GM21423 (cell line): Measurements from ENCODE around the gene LTB4R2.

ENCODE experiments used
- ATAC-seq: cut with Tn5 transposase; IDR thresholded peaks from one replicate; pipeline ENCODE4 v1.9.1; 2021; ENCODE audit warnings: mild to moderate bottlenecking, moderate library complexity; ENCODE audit not compliant: unreplicated experiment

Gene LTB4R2

DNA sequence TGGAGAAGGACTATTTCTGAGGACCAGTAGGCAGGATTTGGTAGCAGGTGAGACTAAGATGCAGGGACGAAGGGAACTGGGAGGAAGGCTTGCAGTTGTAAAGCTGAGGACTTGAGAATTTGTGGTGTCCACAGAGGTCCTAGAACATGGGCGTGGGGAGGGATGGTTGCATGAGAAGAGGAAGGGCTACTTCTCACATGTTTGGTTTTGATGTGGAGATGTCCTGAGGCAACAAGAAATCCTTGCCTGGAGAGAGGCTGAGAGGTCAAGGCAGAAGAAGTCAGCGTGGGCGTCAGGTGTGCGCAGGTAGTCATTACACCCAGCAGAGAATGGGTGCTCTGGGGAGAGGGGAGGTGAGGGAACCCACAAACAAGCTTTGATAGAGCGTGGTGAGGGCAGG lies 32.9 kb upstream of the LTB4R2 start:
- ATAC-seq = no peak

DNA sequence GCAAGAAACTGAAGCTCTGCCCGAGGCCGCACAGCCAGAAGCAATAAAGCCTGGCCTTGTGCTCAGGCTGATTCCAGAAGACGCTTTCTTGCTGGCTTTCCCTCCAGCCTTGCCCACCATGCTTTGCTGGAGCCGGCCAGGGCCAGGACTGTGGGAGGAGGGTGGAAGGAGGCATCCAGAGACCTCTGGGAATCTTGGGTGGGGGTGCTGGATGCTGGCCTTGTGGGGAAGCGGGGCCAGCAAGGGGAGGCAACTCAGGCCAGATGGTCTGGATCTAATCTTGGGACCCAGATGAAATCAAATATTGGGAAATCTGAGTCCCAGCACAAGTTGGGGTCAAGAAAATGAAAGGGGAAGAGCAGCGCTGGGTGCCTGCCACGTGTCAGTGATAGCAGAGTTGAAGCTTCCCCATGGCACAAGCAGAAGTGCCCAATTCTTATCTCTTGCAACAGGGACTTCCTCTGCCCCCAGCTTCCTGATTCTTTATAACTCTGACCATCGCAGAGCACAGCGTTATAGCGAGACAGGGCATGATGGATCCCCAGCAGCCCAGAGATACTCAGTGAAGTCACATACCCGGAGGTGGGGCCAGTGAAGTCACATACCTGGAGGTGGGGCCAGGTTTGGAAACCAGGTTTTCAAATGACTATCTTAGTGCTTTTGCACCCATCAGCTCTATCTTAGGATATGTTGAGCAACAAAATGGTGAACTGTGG lies 32.2 kb upstream of the LTB4R2 start:
- no peak for ATAC-seq

DNA sequence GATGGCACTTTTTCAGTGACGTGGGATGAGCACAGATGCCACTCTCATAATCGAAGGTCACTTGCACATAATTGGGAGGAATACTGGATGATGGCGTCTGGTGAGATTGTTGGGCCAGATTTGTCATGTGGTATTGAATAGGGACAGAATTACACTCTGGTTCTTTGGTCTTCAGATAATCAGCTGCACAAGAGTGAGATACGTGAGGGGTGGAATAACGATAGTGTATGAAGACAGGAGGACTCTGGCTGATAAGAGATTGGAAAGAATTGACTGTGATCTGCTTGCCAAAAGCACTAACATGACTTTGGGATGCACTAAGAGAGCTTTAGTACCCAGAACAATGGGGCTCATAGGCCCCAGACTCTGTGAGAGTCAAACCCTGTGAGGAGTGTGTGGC lies 31.5 kb upstream of the LTB4R2 start:
- ATAC-seq = no peak

DNA sequence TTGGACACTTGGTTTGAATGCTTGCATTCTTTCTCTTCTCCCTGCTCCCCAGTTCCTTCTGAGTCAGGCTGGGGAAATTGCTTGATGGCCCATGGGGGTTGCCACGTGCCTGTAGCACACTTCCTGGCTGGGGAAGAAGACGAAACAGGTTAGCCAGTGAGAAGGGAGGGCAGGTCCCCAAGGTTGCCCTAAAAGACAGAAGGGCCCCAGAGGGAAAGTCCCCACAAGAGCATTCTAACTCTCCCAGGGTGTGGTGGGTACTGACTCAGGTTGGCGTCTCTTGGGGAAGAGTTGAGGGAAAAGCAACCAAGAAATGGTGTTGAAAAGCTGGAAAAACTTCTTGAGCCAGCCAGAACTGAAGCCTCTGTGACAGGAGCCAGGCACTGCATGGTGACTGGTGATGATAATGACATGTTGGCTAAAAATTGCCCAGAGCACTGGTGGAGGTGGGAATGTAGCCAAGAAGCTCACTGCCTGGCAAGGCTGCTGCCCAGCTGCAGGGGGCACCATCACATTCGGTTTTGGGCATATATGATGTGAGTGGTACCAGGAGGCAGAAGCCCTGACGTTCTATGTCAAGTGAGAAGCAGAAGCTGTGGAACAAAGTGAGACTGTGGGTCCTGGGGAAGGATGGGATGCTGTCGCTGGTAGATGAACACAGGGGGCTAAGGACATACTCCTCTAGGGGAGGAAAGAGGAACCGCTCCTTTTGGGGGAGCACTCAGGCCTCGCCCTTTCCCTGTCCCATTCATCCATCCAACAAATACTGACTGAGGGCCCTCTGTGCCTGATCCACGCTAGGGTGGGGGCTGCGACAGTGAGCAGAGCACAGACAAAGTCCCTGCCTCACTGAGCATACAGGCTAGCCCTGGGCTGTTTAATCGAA lies 30.4 kb upstream of the LTB4R2 start:
- peak; percentile 56 for ATAC-seq

DNA sequence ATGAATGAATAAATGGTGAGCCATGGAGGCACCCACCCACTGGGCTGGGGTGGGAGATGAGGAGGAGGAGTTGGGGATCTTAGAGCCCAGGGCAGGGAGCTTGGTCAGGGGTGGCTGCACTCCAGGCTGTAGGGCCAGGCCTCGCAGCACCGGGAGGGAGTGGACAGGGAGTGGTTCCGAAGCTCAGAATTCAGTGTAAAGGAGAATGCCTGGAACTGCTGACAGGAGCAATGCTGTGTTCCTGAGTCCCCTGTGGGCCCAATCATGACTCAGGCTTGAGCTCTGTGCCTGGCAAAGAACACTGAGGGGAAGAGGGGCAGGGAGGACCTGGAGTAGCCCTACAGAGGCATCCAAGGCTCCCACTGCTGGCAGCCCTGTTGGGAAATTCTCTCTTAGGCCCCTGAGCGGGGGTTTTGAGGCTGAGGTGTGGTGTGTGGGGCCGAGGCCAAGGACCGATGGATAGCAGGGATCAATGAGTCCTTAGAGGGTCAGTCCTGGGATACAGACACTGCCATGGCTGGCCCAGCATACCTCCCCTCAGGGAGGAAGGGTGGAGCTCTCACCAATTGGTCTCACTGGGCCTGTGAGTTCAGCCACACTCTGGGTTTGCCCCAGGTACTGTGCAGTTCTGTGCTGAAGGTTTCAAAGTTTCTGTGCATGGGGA lies 29.0 kb upstream of the LTB4R2 start:
- no peak for ATAC-seq

DNA sequence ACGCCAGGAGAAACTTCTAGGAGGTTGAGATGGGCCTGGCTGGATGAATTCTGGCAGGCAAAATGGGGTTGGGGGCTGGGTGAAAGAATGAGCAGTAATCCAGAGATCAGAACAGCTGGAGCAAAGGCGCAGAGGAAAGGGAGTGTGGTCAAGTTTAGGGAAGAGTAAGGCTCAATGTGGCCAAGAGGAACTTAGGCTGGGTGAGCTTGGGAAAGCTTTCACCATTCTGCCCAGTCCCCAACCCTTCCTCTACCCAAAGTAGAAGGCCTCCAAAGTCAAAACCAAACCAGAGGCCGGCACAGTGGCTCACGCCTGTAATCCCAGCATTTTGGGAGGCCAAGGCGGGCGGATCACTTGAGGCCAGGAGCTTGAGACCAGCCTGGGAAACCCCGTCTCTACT lies 28.3 kb upstream of the LTB4R2 start:
- ATAC-seq = no peak

DNA sequence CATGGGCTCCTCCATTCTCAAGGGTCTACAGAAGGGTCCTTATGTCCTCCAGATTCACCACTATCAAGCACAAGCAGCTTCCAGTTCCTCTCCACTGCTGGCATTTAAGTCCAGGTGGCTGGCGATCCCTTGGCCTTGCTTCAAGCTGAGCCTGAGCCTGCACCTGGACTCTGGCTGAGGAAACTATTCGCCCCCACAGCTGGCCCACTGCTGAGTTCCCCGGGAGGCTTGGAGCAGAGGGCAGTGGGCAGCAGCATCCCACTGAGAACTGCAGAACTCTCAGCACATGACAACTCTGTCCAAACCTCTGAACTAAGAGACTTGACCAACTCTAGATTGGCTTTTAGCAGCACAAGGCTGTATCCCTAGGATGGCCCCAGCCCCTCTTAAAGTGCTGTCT lies 27.2 kb upstream of the LTB4R2 start:
- no peak for ATAC-seq

DNA sequence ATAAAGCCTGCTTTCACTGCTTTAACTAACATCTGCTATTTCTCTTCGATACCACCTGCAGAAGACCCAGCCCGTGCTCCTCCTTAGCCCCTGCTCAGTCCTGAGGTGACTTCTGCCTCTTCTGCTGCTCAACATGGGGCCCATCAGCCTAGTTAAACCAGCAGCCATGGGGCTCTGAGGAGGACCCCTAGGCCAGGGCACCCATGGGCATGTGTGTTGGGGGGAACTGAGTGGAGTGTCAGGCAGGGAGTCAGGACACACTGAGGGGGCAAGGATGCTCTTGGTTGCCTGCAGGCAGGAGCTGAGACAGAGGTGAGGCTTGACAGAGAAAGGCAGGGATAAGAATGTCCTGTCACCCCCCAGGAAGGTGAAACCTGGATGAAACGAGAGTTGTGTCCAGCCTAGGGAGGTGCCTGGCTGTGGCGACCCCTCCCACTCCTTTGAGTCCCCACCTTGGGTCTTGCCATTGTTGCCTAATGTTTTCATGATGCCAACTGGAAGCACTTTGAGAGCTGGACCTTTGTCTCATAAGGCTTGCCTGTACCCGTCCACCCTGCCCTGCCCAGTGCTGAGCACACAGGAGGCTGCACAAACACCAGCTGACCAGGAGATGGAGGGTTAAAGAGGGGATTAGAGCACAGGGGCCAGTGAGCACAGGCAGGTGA lies 26.0 kb upstream of the LTB4R2 start:
- ATAC-seq = no peak

DNA sequence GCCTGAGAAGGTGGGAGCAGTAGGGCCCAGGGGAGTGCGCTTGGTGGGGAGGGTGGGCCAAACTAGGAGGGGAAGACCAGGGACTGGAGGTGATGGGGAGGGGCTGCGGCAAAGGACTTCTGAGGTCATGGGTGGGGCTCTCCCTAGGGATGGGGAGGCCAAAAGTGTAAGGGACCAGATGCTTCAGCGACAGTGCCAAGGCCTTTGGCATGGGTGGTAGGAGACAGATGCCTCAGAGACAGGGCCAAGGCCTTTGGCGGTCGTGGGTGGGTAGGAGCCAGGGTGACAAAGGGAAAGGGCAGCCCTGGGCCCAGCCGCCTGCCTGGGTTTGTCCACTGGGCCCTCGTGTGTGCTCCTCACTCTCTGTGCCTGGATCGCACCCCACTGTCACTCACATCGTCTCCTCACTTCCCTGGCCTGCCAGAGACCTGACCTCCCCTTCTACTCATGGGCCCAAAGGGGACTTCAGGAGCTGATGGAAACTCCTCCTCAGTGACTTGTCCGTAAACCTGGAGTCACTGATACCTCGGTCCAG lies 25.4 kb upstream of the LTB4R2 start:
- no peak for ATAC-seq

DNA sequence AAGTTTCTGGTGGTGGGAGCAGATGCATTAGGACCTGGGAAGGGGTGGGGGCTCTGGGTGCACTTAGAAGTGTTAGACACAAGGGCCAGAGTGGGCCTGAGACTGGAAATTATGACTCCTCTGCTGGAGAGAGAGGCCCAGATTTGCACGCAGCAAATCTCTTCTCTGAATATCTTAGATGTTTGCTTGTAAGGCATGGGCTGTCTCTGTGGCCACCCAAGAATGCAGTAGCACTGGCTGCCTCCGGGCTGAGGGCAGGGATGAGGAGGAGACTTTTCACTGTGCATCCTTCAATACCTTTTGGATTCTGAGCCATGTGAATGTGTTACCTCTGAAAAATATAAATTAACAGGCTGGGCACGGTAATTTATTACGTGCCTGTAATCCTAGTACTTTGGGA lies 24.6 kb upstream of the LTB4R2 start:
- ATAC-seq = no peak

DNA sequence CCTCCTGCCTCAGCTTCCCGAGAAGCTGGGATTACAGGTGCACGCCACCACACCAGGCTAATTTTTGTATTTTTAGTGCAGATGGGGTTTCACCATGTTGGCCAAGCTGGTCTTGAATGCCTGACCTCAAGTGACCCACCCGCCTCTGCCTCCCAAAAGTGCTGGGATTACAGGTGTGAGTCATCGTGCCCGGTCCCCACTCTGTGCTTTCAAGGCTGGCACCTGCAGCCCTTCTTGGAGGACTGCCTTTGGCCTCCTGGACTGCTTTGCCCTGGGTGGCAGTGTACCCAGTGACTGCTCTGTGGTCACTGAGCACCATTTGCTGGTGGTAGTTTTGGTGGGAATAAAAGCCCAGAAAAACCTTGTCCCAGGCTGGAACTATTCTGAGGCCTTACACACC lies 22.9 kb upstream of the LTB4R2 start:
- ATAC-seq = no peak

DNA sequence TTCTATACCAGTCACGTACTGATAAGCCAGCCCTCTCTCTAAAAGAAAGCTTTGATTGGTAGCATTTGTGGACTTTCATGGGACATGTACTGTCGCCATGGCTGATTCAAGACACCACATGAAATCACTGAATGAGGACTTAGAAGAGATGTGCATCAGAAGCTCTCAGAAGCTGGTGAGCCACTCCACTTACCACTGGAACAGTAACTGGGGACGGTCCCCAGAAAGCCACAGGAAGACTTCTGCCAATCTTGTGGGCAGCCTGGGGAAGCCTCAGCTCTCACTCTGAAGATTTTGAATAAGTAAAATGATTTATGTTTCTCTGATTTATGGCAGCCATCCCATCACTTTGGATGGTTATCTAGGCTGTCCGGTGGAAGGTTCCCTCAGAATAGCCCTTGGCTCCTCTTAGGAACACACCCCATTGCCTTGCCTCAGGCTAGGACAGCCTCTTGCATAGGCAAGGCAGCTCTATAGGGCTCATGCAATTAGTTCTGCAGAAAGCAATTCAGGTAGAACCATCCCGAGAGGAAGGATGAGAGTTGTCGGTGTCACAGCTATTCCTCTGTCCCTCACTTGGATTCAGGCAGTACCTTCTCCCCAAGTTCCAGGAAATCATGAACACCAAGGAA lies 20.2 kb upstream of the LTB4R2 start:
- ATAC-seq = peak; percentile 86

DNA sequence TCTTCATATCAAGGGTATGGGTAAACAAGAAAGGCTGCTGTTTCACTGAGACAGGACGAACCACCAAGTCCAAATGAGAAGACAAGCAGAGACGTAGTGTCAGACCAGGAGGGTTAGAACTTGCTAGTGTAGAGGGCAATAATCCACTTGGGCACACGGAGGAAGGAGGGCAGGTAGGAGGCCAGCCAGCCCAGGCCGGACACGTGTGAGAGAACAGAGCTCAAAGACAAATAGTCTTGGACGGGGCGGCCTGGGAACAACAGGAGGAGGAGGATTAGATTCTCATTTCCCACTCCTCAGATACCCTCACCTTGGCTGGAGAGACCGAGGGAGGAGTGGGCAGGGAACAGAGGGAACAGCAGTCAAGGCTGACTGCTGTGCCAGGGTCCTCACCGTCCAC lies 19.2 kb upstream of the LTB4R2 start:
- ATAC-seq = no peak

DNA sequence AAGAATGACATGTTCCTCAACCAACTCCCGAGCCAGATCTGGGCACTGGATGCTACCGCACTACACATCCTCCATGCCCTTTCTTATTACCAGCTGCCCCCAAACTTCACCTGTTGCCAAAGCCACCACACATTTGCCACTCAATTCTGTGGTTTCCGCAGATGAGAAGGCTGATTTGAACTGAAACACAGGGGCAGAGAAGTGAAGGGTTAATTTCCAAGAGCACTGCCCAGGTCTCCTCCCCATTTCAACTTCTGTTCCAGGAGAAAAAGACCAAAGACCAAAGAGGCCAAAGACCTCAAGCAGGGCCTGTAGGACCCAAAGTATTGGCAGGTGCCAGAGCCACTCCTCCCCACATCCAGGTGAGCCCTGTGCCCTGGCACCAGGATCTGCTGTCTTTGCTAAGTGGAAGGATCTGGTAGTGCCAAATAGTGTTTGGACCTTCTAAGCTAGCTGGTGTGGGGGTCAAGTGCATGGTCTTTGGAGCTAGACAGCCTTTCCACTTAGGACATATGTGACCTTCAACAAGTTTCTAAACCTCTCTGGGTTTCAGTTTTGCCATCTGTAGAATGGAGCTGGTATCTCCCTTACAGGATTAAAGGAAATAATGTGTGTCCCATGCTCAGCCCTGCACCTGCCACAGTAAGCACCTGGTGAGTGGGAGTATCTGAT lies 18.4 kb upstream of the LTB4R2 start:
- ATAC-seq = no peak

DNA sequence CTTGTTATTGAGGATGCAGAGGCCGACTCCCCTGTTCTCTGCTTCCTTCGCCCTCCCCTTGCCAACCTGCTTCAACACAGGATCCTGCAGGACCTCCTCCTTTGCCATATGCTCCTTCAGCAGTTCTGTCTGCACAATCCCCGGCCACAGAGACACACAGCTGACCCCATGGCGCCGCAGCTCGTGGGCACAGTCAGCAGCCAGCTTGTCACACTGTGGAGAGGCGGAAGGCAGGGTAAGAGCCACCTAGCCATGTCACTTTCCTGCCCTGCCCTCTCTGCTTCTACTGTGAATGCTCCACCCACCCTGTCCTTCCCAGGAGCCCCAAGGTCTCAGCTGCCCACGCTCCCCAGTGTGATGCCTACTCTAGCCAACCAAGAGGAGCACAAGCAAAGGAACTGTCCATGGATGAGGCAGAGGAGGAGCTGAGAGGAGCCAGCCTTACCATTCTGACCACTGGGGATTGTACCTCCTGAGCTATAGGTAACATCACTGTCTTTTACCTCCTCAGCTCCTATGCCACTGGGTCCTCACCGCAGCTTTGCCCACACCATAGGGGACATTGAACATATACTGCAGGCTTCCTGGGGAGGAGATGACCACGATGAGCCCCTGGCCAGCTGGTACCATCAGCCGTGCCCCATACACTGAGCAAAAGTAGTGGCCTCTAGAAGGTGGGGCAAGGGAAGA lies 17.7 kb upstream of the LTB4R2 start:
- no peak for ATAC-seq

DNA sequence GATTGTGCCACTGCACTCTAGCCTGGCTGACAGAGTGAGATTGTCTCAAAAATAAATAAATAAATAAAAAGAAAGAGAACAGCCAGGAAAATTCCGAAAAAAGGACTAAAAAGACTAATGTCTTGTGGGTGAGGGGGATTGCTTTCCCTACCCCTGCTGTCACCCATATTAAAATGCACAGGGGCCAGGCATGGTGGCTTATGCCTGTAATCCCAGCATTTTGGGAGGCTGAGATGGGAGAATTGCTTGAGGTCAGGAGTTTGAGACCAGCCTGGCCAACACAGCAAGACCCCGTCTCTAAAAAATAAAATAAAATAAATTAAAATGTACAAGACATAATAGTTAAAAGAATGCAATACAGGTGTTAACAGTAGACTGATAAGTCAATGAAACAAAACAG lies 16.4 kb upstream of the LTB4R2 start:
- no peak for ATAC-seq

DNA sequence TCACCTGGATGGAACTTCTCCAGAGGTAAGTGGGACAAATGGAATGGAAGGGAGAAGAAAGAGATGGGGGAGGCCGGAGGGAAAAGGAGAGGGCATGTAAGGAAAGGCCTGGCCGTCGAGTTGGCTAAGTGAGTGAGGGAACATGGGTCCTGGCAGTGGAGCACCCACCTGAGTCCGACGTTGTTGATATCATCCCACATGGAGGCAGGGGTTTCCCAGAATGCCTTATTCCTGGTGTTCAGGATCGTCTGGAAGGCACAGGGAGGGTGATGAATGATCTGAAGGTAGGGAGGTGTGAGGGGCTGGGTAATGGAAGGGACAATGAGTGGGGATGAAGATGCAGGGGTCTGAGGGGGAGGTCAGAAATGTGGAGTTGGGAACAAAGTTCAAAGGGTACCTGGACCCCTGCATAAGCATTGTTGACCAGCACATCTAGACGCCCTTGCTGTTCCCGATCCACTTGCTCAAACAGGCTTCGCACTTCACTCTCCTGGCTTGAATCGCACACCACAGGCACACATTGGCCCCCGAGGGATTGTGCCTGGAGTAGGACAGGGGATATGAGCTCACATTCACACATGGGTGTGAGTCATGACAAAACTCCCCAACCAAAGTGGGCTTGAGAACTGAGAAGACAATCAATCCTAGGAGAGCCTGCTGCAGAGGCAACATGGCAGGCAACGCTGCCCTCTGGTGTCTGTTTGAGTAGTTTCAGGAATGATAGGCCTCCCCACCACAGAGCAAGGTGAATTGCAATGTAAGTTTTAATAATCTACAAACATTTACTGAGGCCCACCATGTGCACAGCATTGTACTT lies 13.4 kb upstream of the LTB4R2 start:
- ATAC-seq = peak; percentile 43

DNA sequence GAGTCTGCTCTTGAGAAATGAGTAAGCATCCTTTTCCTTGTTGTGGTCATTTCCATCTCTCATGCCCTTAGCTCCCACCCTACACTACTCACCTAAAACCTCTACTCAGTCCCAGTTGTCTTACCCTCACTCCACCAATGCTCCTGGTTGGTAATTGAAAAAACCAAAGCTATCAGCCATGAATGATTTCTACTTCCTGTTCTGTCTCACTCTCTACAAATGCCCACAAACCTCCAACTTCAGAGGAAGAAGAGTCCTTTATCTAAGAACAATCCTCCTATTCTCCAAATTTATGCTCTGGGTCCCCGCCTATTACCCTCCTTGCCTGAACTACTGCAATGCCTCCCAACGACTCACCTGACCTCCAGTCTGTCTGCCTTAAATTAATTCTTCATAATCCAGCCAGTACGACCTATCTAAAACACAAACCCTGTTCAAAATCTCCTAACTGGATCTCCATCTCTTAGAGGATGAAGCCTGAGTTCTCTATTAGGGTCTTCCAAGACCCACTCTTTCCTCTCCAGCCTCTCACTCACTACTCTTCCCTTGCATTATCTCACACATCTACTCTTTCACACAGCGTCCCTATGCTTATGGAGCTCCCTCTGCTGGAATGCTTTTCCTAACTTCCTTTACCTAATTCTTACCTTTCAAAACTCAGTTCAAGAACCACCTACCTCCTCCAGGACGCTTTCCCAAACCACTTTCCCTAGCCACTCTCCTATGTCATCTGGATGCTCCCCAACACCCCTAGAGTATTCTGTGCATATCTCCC lies 12.6 kb upstream of the LTB4R2 start:
- ATAC-seq = peak; percentile 21
